Erythroblast (primary cell): ENCODE measurements around the gene OR2A14.

Experiments
- GATA1 ChIP-seq: IDR thresholded peaks from 2 replicates; pipeline ENCODE4 v1.6.1; 2011; ENCODE audit warnings: low read depth, mild to moderate bottlenecking, control low read depth, low read length, moderate library complexity
- POLR2A ChIP-seq: IDR thresholded peaks from 2 replicates; pipeline ENCODE4 v1.6.1; 2011; ENCODE audit warnings: mild to moderate bottlenecking, low read length

GRCh38 chr7:144113651-144114050, 9.3 kb upstream of the OR2A14 start:
- TF ChIP-seq POLR2A (no peak), GATA1 (no peak)
